GM19397 (cell line): ENCODE results near the gene DRD2.

ENCODE experiments used
- ATAC-seq: cut with Tn5 transposase; IDR thresholded peaks from one replicate; pipeline ENCODE4 v1.9.1; 2021; ENCODE audit warnings: mild to moderate bottlenecking, moderate library complexity; ENCODE audit not compliant: unreplicated experiment

The DRD2 gene

GRCh38 chr11:113377681-113378412 is 97.4 kb downstream of the DRD2 start:
- ATAC-seq = no peak

- no peak for ATAC-seq
These were observed 99.0 kb downstream of the DRD2 start for GRCh38 chr11:113376156-113376555.

GRCh38 chr11:113375402-113375801 is 99.8 kb downstream of the DRD2 start:
- ATAC-seq = no peak

- no peak for ATAC-seq
These were observed 101.1 kb downstream of the DRD2 start for GRCh38 chr11:113373981-113374560.

- no peak for ATAC-seq
These were observed 101.9 kb downstream of the DRD2 start for GRCh38 chr11:113373306-113373705.

GRCh38 chr11:113372309-113372708 is 102.9 kb downstream of the DRD2 start:
- no peak for ATAC-seq

- ATAC-seq = no peak
These were observed 104.6 kb downstream of the DRD2 start for GRCh38 chr11:113370634-113371033.

GRCh38 chr11:113369411-113369810 is 105.8 kb downstream of the DRD2 start:
- no peak for ATAC-seq

- no peak for ATAC-seq
These were observed 109.3 kb downstream of the DRD2 start for GRCh38 chr11:113365895-113366294.

GRCh38 chr11:113363996-113364641 is 111.1 kb downstream of the DRD2 start:
- ATAC-seq = no peak

GRCh38 chr11:113363406-113363805 is 111.8 kb downstream of the DRD2 start:
- no peak for ATAC-seq
